ENCODE results near the gene CDK15.

Gene CDK15

GRCh38 chr2:201939453-201939941 lies 133.2 kb downstream of the CDK15 start:
- DNase-seq (ENCODE audit: low read depth): no peak

DNA sequence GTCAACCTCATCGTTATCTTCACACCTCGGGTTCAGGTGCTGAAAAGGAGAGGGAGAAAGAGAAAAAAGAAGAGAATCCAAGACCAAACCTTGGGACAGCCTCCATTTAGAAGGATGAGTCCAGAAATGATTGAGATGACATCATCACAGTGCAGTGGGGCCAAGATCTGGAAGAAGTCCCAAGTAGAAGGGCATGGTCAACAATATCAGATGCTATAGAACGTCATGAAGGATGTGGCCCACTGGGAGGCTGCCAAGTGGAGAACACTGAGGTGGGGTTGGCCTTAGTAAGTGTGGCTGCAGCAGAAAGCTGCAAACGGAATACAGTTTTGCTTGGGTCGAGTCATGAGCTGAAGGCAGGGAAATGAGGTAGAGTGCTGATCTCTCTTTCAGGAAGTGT lies 136.2 kb downstream of the CDK15 start:
- DNase-seq (ENCODE audit: low read depth): no peak
